IMR-90 (cell line): ENCODE results near the gene OR6F1. TPM values are rescaled to one million over a fixed set of nuclear protein-coding genes. Genes with fewer than 3 reads are reported as not detected.

Source experiments
- ATAC-seq: fragments of 200-7000 bp; cut with Tn5 transposase; 2 replicates; pipeline ENCODE4 v1.9.1; 2020; ENCODE audit warnings: low read depth, mild to moderate bottlenecking, moderate library complexity
- BruUV-seq: library from RNA; stranded (reverse); fragments of 400-500 nt; replicated peaks from 2 replicates; lab custom pipeline; 2021; lab: Mats Ljungman, UMichigan
- CTCF ChIA-PET: fragments of 300-600 bp; formaldehyde crosslinking; extraction: SDS; loops from one replicate; lab custom pipeline; 2021; ENCODE audit warnings: antibody characterized with exemption; lab: Yijun Ruan, JAX
- POLR2A ChIA-PET: fragments of 300-600 bp; sonication (Branson Sonifier 250); formaldehyde crosslinking; loops from one replicate; lab custom pipeline; 2022; ENCODE audit warnings: antibody characterized with exemption; ENCODE audit not compliant: unreplicated experiment; lab: Charles Lee
- DNase-seq: peaks from one replicate; pipeline ENCODE4 v3.0.0; 2013
- H2AFZ ChIP-seq: replicated peaks from 2 replicates; pipeline ENCODE3; 2013; ENCODE audit warnings: low read length, mild to moderate bottlenecking; ENCODE audit not compliant: poor library complexity
- H2AK5ac ChIP-seq: 2 replicates; pipeline ENCODE4 v1.6.1; 2013; ENCODE audit warnings: low read depth, low read length, inconsistent platforms
- H2AK9ac ChIP-seq: replicated peaks from 2 replicates; pipeline ENCODE3; 2013; ENCODE audit warnings: mild to moderate bottlenecking, low read depth, low read length, moderate library complexity; ENCODE audit not compliant: poor library complexity
- H2BK120ac ChIP-seq: 2 replicates; pipeline ENCODE4 v1.6.1; 2013; ENCODE audit warnings: low read depth, low read length, inconsistent platforms
- H2BK15ac ChIP-seq: 3 replicates; pipeline ENCODE4 v1.6.1; 2013; ENCODE audit warnings: low read depth, low read length, inconsistent platforms
- H2BK20ac ChIP-seq: 2 replicates; pipeline ENCODE4 v1.6.1; 2013; ENCODE audit warnings: low read depth, mild to moderate bottlenecking, inconsistent platforms, low read length, moderate library complexity
- H2BK5ac ChIP-seq: 2 replicates; pipeline ENCODE4 v1.6.1; 2013; ENCODE audit warnings: mild to moderate bottlenecking, low read depth, low read length, inconsistent platforms; ENCODE audit not compliant: poor library complexity, severe bottlenecking
- H3K14ac ChIP-seq: replicated peaks from 2 replicates; pipeline ENCODE4 v1.6.1; 2013; ENCODE audit warnings: low read depth, low read length, inconsistent platforms
- H3K18ac ChIP-seq: 2 replicates; pipeline ENCODE4 v1.6.1; 2013; ENCODE audit warnings: low read depth, low read length, control low read depth
- H3K23ac ChIP-seq: 2 replicates; pipeline ENCODE4 v1.6.1; 2013; ENCODE audit warnings: low read depth, low read length, inconsistent platforms
- H3K27ac ChIP-seq: 2 replicates; pipeline ENCODE4 v1.5.1; 2013; ENCODE audit warnings: mild to moderate bottlenecking, control low read depth, low read length; ENCODE audit not compliant: insufficient read depth
- H3K27me3 ChIP-seq: 2 replicates; pipeline ENCODE4 v1.6.1; 2013; ENCODE audit warnings: low read length; ENCODE audit not compliant: control insufficient read depth, insufficient read depth
- H3K36me3 ChIP-seq: 2 replicates; pipeline ENCODE4 v1.6.1; 2013; ENCODE audit warnings: low read length, mixed read lengths; ENCODE audit not compliant: control insufficient read depth, insufficient read depth
- H3K4ac ChIP-seq: 2 replicates; pipeline ENCODE4 v1.6.1; 2013; ENCODE audit warnings: low read depth, low read length, inconsistent platforms
- H3K4me1 ChIP-seq: 2 replicates; pipeline ENCODE4 v1.6.1; 2013; ENCODE audit warnings: low read length, mixed read lengths; ENCODE audit not compliant: control insufficient read depth, insufficient read depth
- H3K4me2 ChIP-seq: 2 replicates; pipeline ENCODE4 v1.6.1; 2013; ENCODE audit warnings: low read depth, mild to moderate bottlenecking, control low read depth, low read length, moderate library complexity
- H3K4me3 ChIP-seq: 2 replicates; pipeline ENCODE4 v1.5.1; 2013; ENCODE audit warnings: low read depth, mild to moderate bottlenecking, control low read depth, low read length, moderate library complexity; ENCODE audit not compliant: insufficient read depth
- H3K56ac ChIP-seq: 2 replicates; pipeline ENCODE4 v1.6.1; 2013; ENCODE audit warnings: low read length, inconsistent platforms; ENCODE audit not compliant: insufficient read depth; ENCODE audit errors: extremely low read depth
- H3K79me1 ChIP-seq, 2 experiments: 2 replicates each; pipeline ENCODE4 v1.6.1; 2013; ENCODE audit warnings: low read length in 2 of 2, inconsistent platforms in 1 of 2, low read depth in 1 of 2
- H3K9ac ChIP-seq: 2 replicates; pipeline ENCODE4 v1.6.1; 2013; ENCODE audit warnings: low read depth, low read length, control low read depth
- H3K9me1 ChIP-seq: 2 replicates; pipeline ENCODE4 v1.6.1; 2013; ENCODE audit warnings: low read length, inconsistent platforms; ENCODE audit not compliant: insufficient read depth
- H3K9me3 ChIP-seq: 2 replicates; pipeline ENCODE4 v1.6.1; 2013; ENCODE audit warnings: low read length; ENCODE audit not compliant: control insufficient read depth, insufficient read depth
- H4K20me1 ChIP-seq: 2 replicates; pipeline ENCODE4 v1.6.1; 2013; ENCODE audit warnings: low read length, inconsistent platforms; ENCODE audit not compliant: insufficient read depth
- H4K5ac ChIP-seq: 2 replicates; pipeline ENCODE4 v1.6.1; 2013; ENCODE audit warnings: mild to moderate bottlenecking, low read depth, low read length, control low read depth
- H4K8ac ChIP-seq, 2 experiments: 2 replicates each; pipeline ENCODE4 v1.6.1; 2013; ENCODE audit warnings: low read depth in 2 of 2, low read length in 2 of 2, control low read depth in 1 of 2, inconsistent platforms in 1 of 2
- H4K91ac ChIP-seq: 2 replicates; pipeline ENCODE4 v1.6.1; 2013; ENCODE audit warnings: low read depth, low read length, inconsistent platforms; ENCODE audit not compliant: insufficient read depth
- BHLHE40 ChIP-seq: fragments of 150-350 bp; IDR thresholded peaks from 2 replicates; pipeline ENCODE4 v1.6.1; 2016; ENCODE audit warnings: mild to moderate bottlenecking, low read depth, low read length
- CEBPB ChIP-seq: IDR thresholded peaks from 2 replicates; pipeline ENCODE4 v1.6.1; 2012; ENCODE audit warnings: low read depth, low read length, improper control_type of control experiment
- CHD1 ChIP-seq: IDR thresholded peaks from 2 replicates; pipeline ENCODE4 v1.6.1; 2012; ENCODE audit warnings: low read depth, low read length, improper control_type of control experiment
- CTCF ChIP-seq: conservative IDR thresholded peaks from 2 replicates; pipeline ENCODE4 v1.5.1; 2012; ENCODE audit warnings: mild to moderate bottlenecking, low read depth, low read length, improper control_type of control experiment
- ELK1 ChIP-seq: fragments of 150-350 bp; IDR thresholded peaks from 2 replicates; pipeline ENCODE4 v1.6.1; 2016; ENCODE audit warnings: low read depth, mild to moderate bottlenecking, low read length, moderate library complexity, borderline replicate concordance
- FOS ChIP-seq: fragments of 150-350 bp; IDR thresholded peaks from 2 replicates; pipeline ENCODE4 v1.6.1; 2016; ENCODE audit warnings: low read depth, low read length
- MAFK ChIP-seq: IDR thresholded peaks from 2 replicates; pipeline ENCODE4 v1.6.1; 2012; ENCODE audit warnings: low read depth, low read length, improper control_type of control experiment
- MAZ ChIP-seq: IDR thresholded peaks from 2 replicates; pipeline ENCODE4 v1.6.1; 2012; ENCODE audit warnings: low read depth, mild to moderate bottlenecking, low read length, improper control_type of control experiment, moderate library complexity, borderline replicate concordance
- MXI1 ChIP-seq: IDR thresholded peaks from 2 replicates; pipeline ENCODE4 v1.6.1; 2012; ENCODE audit warnings: low read depth, mild to moderate bottlenecking, low read length, moderate library complexity, borderline replicate concordance
- NFE2L2 ChIP-seq: fragments of 150-350 bp; IDR thresholded peaks from 2 replicates; pipeline ENCODE4 v1.6.1; 2016; ENCODE audit warnings: low read depth, mild to moderate bottlenecking, low read length
- POLR2A ChIP-seq: IDR thresholded peaks from 2 replicates; pipeline ENCODE4 v1.6.1; 2012; ENCODE audit warnings: mild to moderate bottlenecking, low read depth, low read length
- RAD21 ChIP-seq: IDR thresholded peaks from 2 replicates; pipeline ENCODE4 v1.6.1; 2012; ENCODE audit warnings: low read length, improper control_type of control experiment
- RCOR1 ChIP-seq: IDR thresholded peaks from 2 replicates; pipeline ENCODE4 v1.6.1; 2012; ENCODE audit warnings: mild to moderate bottlenecking, low read length, improper control_type of control experiment; ENCODE audit not compliant: insufficient replicate concordance
- RFX5 ChIP-seq: IDR thresholded peaks from 2 replicates; pipeline ENCODE4 v1.8.0; 2012; ENCODE audit warnings: low read depth, mild to moderate bottlenecking, low read length, moderate library complexity
- SMC3 ChIP-seq: fragments of 150-350 bp; IDR thresholded peaks from 2 replicates; pipeline ENCODE4 v1.6.1; 2016; ENCODE audit warnings: low read depth, mild to moderate bottlenecking, antibody characterized with exemption, low read length, moderate library complexity
- USF2 ChIP-seq: fragments of 150-350 bp; IDR thresholded peaks from 2 replicates; pipeline ENCODE4 v1.6.1; 2017; ENCODE audit warnings: mild to moderate bottlenecking, antibody characterized with exemption, low read length, low read depth
- WGBS, 2 experiments: methylation state at CpG; one replicate each; pipeline versions ENCODE4 v1.1.5 to v1.1.7; 2013; ENCODE audit warnings: missing lambda C conversion rate in 2 of 2; ENCODE audit not compliant: insufficient read length in 1 of 2; ENCODE audit errors: extremely low coverage in 2 of 2; 5-methylcytosine and 5-hydroxymethylcytosine counted together
- dilution Hi-C: fragments of 300-500 bp; cut with HindIII; formaldehyde crosslinking; loops from one replicate; pipeline ENCODE4 v1.14.3; 2018; ENCODE audit warnings: low sequenced_read_pairs; ENCODE audit not compliant: unreplicated experiment
- in situ Hi-C: fragments of 300-500 bp; cut with MboI; formaldehyde crosslinking; loops from 3 replicates; pipeline ENCODE4 v1.14.3; 2019; ENCODE audit warnings: low sequenced_read_pairs, inconsistent platforms, mixed read lengths
- intact Hi-C: fragments of 100-400 bp; cut with micrococcal nuclease; formaldehyde crosslinking; loops from 2 replicates; pipeline ENCODE4 v1.10.0; 2022
- polyA plus RNA-seq, 3 experiments: library from polyadenylated mRNA; depleted of rRNA; stranded (reverse); fragments of >200 nt; gene quantifications; 2 replicates each; pipeline ENCODE4 v1.2.3, GENCODE V29; 2012; ENCODE audit warnings: low replicate concordance in 1 of 3
- total RNA-seq: library from RNA; depleted of rRNA; stranded (reverse); fragments of >200 nt; gene quantifications from 2 replicates; pipeline ENCODE4 v1.2.3, GENCODE V29; 2012

The OR6F1 gene
- total and polyA plus RNA-seq, 2 of the 4 experiments (the other 2 are of a cell fraction): not detected

- Histone ChIP-seq H3K4me1 (no peaks in the 10 kb centered on the region), H3K27me3 (no peaks in the 10 kb centered on the region), H4K20me1 (no peaks in the 10 kb centered on the region), H3K79me1 (no peaks in the 10 kb centered on the region), H2BK15ac (no peak overlapping the region), H2BK120ac (no peak overlapping the region), H3K36me3 (no peaks in the 10 kb centered on the region), H4K91ac (no peak overlapping the region), H3K4ac (no peak overlapping the region), H2AK5ac (no peak overlapping the region), H2AK9ac (no peak overlapping the region), H3K27ac (no peak overlapping the region), H3K9me1 (no peaks in the 10 kb centered on the region), H3K56ac (no peak overlapping the region), H3K4me2 (no peak overlapping the region), H3K18ac (no peak overlapping the region), H4K8ac (no peak overlapping the region), H4K5ac (no peak overlapping the region), H3K14ac (no peak overlapping the region), H3K23ac (no peak overlapping the region), H2BK20ac (no peak overlapping the region), H3K4me3 (no peak overlapping the region), H3K9ac (no peak overlapping the region), H3K9me3 (peaks cover 14% of the 10 kb centered on the region), H2BK5ac (no peak overlapping the region), H2AFZ (no peak overlapping the region)
- ATAC-seq (no peak), DNase-seq (no peak)
- in situ Hi-C loops: no loop called here
- WGBS, 2 experiments: 80% methylated on average over 1 of the region's 1 CpG; no CpG with 5 or more reads in 1 of the 2 experiments
- dilution Hi-C loops: no loop called here
- TF ChIP-seq USF2 (no peak), FOS (no peak), CTCF (no peak), POLR2A (no peak), MAFK (no peak), CEBPB (no peak), RCOR1 (no peak), BHLHE40 (no peak), CHD1 (no peak), RFX5 (no peak), ELK1 (no peak), NFE2L2 (no peak), MAZ (no peak), MXI1 (no peak), SMC3 (no peak), RAD21 (no peak)
- CTCF ChIA-PET: no interaction called here
- intact Hi-C loops: no loop called here
- POLR2A ChIA-PET: no interaction called here
- BruUV-seq: no TSS peak
Measured at GRCh38 chr1:247749870-247750269, 33.4 kb upstream of the OR6F1 start.
